Nucleus accumbens (tissue), 56 donors: ENCODE results near the gene LMX1A.

Source experiments
- DNase-seq, 56 donors: peaks; one replicate each; lab custom pipeline; 2025; lab: John Stamatoyannopoulos, UW

LMX1A gene

DNA sequence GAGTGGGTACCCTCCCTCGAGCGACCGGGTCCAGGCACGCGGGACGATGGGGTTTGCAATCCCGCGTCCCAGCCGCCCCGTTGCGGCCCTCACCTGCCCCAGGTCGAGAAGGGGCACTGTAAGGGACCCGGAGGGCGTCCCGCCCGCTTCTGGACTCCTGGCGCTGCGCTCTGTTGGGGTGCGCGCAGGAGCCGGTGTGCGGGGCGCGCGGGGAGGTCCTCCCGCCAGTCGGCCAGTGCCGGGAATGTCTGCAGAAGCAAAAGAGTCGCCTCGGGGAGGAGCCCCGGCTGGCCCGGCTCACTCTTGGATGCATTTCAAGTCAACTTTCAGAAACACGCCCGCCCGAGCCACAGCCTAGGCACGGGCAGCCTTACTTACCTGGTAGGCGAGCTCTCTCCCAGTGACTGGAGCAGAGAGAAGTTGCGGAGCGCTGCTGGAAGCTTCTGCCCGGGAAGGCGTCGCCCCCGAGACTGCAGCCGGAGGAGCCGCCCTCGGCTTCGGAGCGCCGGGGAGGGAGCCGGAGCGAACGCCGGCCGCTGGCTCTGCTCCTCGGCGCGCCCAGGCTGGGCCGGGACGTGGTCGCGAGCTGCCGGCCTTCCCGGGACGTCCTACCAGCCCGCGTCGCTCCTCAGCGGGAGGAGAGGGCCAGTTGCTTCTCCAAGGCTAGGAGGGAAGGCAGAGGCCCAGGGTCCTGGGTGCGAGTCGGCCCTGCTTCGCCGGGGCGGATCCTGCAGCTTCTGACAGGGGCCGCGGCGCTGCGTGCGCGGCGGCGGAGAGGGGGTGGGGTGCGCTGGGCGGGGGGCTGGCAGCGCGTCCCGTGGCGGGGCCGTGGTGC, at the start of gene LMX1A:
Gene LMX1A, minus strand, starts transcription at position 739 of the 835 bp plus-strand sequence. CDS start 1,156 bp downstream, outside the sequence.
- no peak for DNase-seq

DNA sequence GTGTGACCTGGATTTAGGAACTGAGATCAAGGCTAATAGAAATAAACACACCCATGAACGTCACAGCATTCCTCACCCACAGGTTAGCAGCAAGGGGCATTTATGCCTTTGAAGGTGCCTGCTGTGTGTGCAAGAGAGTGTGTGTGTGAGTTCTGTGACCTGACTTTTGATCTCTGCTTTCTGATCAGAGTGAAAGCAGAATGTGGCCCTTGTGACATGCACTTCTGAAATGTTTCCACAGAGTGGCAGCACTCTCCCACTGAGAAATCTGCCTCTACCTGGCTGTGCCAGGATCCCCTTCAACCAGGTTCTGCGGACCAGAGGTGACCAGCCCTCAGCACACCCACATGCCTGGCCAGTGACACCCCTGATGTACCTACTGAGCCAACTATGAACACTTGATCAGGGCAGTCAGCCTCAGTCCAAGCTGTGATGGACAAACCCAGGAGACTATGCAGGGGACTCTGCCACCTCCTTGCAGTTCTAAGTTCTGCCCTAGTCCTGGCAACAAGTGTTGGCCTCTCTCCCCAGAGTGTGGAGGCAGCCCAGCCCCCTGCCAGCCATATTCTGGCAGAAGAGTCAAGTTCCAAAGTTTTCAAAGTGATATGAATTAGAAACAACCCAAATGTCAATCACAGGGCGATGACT, 47.4 kb upstream of the LMX1A start:
- peak in 22 of 56 donors; percentile 2 to 44 (median 10) for DNase-seq

DNA sequence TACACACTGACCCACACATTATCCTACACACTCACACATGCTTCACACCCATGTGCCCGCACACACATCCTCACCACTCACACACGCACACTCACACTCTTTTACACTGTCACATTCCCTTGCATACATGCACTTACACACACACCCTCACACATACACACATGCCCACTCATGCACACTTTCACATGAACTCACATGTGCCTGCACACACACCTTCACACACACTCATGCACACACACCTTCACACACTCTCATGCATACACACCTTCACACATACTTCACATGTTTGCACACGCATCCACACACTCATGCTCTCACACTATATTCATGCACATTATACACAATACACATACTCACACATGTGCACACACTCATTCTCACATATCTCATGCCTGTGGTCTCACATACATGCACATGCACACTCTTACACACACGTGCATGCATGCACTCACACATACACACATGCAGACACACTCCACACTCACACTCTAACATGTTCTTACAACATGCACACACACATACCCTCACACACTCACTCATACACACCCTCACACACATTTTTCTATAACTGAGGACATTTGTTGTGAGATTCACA, 46.1 kb upstream of the LMX1A start:
- DNase-seq = no peak

DNA sequence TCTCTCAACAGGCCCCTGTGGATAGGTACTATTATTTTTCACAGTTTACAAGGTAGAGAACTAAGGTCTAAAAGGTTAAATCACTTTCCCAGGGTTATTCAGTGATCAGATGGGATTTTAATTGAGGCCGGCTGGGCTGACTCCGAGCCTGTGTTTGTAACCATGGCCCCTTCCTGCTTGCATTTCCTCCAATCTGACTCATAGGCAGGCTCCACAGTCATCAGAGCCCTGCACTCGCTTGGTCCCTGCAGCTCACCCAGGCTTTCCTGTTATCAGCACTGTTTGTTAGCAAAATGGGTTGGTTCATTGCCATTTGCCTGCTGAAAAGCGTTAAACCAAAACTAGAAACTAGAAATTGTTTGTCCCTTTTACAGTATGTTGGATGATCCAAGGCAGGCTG, 41.4 kb upstream of the LMX1A start:
- DNase-seq = no peak

DNA sequence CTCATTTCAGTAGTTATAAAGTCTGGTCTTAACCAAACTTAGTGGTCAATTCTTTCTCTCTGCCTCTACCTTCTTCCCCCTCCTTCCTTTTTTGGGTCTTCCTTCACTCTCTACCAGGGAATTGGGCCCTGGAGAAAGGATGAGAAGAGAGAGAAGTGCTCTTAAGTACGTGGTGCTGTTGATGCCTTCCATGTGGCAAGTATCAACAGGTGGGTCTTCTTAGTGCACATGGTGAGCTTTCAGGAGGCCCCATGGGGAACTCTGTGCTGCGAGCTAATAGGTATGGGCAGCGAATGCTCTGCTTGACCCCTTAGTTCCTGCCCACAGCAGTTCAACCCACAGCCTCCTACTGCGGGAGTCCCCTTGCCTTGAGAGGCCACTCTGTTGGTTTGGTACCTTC, 39.4 kb upstream of the LMX1A start:
- DNase-seq = no peak

DNA sequence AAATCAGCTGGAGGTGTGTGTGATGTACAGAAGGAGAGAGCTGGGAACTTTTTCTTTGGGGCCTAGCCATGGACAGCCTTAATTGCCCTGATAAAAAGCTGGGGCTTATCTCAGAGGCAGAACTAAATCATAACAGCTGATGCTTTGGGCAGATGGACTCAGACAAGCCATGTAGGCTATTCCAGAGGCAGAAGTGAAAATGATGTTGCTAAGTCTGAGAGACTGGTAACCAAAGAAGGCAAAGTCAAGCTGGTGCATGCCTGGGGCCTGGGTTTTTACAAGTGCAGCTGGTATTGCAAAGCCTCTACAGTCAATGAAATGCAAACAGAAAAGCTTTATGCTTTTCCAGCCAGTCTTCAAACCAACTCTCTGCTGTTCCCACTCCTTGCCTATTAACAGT, 39.0 kb upstream of the LMX1A start:
- no peak for DNase-seq

DNA sequence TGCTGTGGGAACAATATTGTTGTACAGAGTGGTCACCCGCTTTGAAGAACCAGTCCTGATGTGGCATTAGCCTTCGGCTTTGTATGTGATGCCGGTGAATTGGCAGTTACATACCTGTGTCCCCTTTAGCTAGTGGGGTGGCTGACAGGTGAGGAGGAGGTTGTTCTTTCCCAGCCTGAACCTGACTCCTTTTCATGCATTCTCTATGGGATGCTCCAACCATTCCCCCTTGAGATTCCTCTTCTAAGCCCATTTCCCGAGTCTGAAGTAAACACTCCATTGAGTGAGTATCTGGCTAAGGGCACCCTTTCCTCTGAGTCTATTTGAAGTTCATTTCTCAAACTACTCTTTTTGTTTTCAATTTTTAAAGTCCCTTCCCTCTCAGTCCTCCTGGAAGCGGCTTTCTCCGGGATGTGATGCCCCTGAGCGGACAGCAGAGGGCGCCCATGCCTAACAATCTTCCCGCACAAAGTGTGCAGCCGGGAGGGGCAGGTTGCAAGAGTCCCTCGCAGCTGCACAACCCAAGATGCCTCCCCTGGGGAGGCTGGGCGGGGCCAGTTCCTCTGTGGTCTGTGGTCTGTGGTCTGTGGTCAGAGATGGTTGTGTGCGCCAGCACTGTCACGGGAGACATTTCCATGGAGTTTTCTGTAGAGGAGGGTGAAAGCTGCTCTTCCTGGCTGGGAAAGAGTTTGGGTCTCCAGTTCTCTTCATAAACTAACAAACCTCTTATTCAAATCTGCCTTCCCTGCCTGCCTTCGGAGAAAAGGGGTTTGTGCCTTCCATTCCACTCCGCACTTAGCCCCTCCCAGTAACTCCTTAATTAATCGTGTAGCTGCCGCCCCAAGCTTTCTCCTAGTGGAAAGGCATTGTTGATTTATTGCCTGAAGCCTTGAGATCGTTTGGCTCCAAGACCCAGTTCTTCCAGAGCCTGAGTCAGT, 36.4 kb upstream of the LMX1A start:
- peak in 52 of 56 donors; percentile 27 to 85 (median 60) for DNase-seq

DNA sequence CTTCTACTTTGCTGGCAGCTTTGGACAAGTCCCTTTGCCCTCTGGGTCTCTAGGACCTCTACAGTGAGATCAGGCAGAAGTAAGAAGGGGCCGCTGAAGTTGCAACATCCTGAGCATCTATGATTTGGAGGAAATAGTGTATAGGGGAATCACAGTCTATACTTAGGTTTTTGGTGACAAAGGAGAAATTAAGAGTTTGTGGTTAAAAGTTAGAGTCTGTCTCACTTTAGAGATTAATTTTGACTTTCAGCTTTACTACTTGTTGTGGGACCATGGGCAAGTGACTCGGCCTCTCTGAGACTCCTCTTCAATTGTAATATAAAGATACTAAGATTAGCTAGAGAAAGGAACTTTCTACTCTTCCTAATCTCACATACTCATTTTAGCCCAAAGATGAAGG, 33.1 kb upstream of the LMX1A start:
- no peak for DNase-seq

DNA sequence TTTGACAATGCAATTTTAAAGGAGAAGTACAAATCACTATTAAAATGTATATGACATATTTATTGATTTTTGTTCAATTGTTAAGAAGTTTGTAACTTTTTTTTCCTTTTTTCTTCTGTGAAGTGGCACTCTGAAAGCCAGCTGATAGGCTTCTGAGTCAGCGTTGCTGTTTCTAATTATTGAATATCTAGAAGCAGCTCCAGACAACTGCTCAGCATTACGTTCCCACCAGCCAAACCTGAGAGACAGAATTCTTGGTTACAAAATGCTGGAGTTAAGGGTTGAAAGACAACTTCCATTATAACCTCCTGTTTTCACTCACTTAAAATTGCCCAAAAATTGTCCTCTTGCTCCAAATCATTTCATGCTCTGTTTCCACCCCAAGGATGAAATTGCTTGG, 31.4 kb upstream of the LMX1A start:
- DNase-seq = no peak

DNA sequence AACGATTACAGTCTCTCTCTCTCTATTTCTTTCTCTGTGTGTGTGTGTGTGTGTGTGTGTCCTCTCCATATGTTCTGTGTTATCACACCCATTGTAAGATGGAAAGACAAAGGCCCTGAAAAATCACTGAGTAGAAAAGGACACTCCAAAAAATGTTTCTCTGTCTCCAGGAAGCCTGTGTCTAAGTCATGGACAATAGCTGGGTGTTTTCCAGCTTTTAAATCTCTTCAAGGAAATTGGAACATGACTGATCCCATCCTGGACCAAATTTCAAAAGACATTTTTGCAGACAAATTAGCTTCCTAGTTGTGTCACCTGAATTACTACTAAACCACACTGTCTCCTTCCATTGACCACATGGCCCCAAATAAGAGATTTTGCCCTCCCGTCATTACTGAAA, 31.0 kb upstream of the LMX1A start:
- DNase-seq = no peak

DNA sequence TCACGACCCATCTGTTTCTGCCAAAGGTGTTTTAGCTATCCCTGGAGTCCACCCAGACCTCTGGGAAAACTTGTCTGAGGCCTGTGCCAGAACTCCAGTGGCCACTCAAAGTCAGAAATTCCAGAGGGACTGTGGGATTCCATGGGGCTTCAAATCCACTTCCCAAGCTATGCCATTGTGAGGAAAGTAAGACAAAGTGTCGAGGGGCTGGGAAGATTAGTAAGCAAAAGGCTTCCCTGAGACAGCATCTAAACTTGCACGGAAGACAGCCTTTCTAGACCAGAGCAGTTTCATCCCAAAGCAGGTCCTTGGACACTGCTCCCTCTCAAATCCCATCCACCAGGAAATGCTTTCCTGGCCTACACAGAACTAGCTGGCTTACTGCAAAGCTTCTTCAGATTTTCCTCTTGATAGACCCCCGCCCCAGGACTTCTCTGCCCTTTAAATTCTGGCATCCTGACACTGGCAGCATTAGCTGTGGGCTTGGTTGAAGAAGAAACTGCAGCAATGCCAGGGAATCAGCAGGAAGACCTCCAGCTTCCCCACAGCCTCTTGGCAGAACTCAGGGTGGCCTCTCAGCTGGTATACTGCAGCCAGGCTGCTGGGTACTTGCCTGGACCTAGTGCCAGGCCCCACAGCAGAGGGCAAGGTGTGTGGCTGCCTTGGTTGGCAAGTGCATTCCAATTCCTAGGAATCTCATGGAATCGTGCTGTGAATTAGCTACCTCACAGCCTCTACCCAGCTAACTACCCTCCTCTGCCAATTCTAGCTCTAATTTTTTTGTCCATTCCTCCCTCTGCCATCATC, 27.3 kb upstream of the LMX1A start:
- peak in 17 of 56 donors; percentile 1 to 39 (median 15) for DNase-seq

DNA sequence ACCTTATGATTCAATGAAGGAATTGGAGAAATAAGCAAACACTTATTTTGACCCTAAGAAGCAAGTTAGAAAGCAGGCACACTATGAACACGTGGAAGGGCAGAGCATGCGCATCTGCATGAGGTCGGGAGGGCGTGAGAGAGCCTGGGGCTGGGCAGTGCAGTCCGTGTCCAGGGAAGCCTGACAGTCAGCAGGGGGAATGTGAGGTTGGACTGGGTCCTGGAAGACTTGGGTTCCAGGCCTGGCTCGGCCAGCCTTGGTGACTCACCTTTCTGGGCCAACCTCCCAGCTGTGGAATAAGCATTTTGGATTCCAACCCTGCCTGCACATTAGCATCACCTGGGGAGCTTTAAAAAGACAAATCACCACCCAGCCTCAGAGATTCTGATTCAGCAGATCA, 26.6 kb upstream of the LMX1A start:
- peak in 32 of 56 donors; percentile 3 to 68 (median 24) for DNase-seq

DNA sequence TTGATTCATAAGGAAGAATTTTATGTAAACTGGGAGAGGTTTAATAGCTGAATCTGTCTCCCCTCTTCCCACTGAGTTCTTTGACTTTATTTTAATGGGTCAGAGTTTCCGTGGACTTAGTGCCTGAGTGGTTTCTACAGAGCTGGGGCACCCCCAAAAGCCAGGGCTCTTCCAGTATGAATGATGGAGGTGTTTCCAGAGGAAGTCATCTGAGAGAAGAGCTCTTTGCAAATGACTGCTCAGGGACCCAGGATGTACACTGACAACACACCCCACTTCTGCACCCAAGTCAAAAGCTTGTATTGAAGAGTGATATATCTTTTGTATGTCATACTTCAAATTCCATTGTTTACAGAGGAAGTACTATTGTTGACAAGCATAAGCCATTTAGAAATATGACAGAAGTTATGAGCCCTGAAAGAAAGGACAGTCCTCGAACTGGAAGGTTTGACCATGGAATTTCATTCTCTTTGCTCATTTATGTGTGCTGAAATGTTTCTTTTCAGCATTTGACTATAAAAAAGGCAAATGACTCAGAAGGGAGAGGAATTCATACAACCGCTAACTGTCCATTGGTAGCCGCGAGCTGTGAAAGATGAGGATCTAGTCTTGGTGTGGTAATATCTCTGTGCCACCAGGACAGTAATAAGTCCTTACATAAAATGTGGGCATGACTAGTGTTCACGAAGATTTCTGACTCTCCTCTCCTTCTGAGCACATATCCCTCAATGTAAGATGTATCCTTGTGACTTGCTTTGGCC, 25.4 kb upstream of the LMX1A start:
- DNase-seq = no peak

DNA sequence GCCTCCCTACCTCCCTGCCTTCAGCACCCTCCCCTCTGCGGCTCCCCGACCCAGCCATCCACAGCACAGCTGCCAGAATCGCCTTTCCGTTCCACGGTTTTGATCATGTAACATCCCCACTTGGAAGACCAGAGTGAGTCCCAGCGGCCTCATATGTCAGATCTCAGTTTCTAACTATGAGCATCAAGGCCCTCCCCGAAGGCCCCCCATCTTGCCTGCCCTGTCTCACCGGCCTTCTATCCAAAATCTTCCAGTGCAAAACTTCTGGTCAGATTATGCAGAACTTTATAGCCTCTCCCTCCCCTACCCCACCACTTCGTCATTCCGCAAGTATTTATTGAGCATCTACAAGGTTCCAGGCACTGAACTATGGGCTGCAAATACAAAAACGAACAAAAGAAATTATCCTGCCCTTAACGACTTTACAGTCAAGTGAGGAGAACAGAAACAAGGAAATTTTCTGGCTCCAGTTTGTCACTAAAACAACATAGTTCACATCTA, 20.3 kb upstream of the LMX1A start:
- no peak for DNase-seq

DNA sequence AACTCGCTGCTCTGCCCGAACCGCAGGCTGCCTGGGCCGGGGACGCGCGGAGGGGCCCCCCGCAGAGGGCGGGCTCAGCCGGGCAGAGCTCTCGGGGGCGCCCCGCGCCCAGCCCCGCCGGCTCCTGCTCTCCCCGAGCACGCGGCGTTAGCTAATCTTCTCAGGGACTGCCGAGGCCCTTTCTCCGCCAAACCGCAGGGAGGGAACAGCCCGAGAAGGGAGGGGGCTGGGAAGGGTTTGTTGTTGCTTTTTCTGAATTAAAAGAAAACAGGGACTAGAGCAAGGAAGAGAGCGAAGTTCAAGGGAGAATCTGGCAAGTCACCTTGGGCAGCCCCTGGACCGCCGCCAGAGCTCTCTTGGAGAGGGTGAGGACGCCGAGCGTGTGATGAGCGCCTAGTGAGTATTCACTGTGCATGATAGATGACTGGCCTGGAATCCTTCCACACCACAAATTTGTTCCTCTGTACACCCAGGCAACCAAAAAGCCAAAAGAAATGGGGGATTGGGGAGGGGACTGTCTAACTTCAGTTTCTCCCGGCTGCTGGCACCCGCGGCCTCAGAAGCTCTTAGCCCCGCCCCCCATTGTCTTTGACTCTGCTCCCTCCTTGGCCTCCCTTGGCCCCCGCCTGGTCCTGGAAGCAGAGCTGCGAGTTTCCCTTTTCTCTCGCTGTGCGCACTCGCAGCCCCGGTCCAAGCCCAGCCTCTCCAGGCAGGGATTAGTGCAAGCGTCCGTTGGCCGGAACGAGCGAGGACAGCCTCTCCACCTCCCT, 19.7 kb upstream of the LMX1A start:
- DNase-seq = peak in 50 of 56 donors; percentile 6 to 88 (median 59)

DNA sequence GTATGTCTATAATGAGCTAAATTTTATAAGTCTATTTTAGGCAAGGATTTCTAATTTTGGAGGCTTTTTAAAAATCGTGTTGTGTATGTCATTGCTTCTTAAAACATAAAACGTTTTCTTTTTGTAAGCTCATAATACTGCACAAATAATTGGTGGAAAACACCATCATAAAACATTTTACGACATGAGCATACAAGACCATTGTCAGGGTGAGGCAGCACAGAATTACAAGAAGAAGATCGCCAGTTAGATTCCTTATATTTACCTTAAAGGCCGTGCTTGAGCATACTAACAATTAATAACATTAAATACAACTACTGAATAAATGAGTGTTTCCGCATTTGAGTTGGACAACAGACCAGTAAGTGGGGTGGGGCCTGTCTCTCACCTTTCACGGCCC, 19.1 kb upstream of the LMX1A start:
- no peak for DNase-seq

DNA sequence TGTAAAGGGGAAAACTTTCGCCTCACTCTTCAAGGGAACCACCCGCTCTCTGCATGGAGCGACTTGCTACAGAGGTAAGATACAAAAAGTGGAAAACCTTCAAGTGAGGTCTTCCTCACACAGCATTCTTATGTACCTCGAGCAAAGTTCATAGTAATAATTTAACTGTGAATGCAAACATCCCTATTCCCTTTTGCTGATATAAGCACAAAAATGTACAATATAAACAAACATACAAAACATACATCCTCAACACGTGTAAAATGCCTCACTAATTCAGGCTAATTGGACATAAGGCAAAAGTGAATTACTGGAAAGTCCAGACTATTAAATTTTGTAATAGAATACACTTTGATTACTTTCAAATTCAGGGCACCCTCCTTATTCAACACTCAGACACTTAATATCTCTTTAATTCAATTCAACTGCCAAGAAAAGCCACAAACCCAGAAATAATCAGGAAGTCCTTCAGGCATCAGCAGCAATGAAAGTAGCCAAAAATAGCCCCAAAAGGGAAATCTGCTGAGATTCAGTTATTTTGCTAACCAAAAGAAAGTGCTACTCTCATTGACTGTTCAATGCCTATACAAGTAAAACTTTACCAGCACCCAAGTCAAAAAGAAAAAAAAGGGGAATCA, 15.2 kb upstream of the LMX1A start:
- no peak for DNase-seq
